Effector CD8-positive, alpha-beta T cell (primary cell): Measurements from ENCODE around the gene HOXA9.

ENCODE experiments used
- DNase-seq: peaks from one replicate; lab custom pipeline; 2025; lab: John Stamatoyannopoulos, UW

The HOXA9 gene

DNA sequence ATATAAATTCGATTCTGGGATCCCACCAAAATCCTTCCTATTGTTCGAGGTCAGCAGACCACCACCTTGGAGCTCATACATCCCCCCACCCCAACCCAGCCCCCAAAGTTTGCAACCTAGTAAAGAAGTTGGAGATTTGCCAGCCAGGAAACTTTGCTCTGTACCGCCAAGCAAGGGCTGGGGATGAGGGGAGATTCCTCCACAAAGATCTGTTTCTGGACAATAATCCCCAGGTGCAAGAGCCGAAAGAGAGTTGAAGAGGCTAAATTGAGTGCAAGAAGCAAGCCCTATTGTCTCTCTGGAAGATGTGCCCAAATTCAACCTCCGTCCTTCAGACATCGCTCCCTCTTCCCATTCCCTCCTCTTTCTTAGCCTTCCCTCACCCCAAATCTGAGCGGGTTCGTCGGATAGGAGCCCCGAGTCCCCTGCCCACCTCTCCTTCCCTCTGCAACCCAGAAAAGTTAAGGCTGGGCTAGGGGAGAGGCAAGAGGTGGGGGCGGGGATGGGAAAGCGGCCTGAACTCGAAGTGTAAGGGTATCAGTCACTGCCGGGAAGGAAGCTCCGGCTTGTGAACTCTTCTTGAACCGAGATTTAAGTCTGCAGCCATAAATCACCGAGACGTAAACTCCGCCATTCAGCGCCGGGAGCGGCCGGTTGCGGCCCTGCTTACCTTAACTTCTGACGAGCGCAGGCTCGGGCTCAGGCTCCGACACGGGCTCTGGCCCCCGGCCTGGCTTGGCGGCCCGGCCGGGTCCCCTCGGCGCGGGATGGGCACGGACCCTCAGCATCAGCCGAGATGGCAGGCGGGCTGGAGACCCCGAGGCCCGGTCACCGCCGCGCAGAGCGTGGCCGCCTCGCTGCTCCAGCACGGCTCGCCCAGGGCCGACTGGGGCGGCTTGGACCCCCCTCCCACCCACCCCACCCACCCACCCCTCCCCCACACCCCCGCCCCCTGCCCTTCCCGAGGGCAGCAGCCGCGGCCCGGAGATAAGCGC lies 52.1 kb downstream of the HOXA9 start:
- no peak for DNase-seq
